A673 (cell line): ENCODE measurements around the gene SIGLEC10. TPM values are rescaled to one million over a fixed set of nuclear protein-coding genes. Genes with fewer than 3 reads are reported as not detected.
"Not testable (repeated sequence)": the region's sequence is repeated elsewhere in the genome, so short reads cannot be mapped to it uniquely, and the experiment has no call there.

Source experiments
- Bru-seq: library from RNA; stranded (reverse); fragments of 400-500 nt; gene quantifications from one replicate; lab custom pipeline; 2021; lab: Mats Ljungman, UMichigan
- BruChase-seq, 2 experiments: library from RNA; stranded (reverse); fragments of 400-500 nt; gene quantifications; one replicate each; lab custom pipeline; 2021; lab: Mats Ljungman, UMichigan
- BruUV-seq: library from RNA; stranded (reverse); fragments of 400-500 nt; replicated peaks from 2 replicates; lab custom pipeline; 2021; lab: Mats Ljungman, UMichigan
- CTCF ChIA-PET: fragments of 300-600 bp; sonication (Branson Sonifier 250); formaldehyde crosslinking; loops from one replicate; lab custom pipeline; 2022; ENCODE audit warnings: antibody characterized with exemption; lab: Charles Lee
- POLR2A ChIA-PET: fragments of 300-600 bp; sonication (Branson Sonifier 250); formaldehyde crosslinking; loops from one replicate; lab custom pipeline; 2022; ENCODE audit warnings: antibody characterized with exemption; ENCODE audit not compliant: low non-redundant PET; lab: Charles Lee
- DNase-seq: peaks from one replicate; pipeline ENCODE4 v3.0.0-alpha.2; 2015; ENCODE audit warnings: low spot score
- H3K27ac ChIP-seq: fragments of 200-600 bp; sonication (generic); 2 replicates; pipeline ENCODE4 v1.5.1; 2016; ENCODE audit warnings: mixed run types, low read depth, mild to moderate bottlenecking, mixed read lengths, antibody characterized with exemption, low read length; ENCODE audit not compliant: poor library complexity, severe bottlenecking
- H3K27me3 ChIP-seq: fragments of 200-600 bp; sonication (generic); replicated peaks from 2 replicates; pipeline ENCODE4 v1.6.1; 2017; ENCODE audit warnings: mixed run types, low read depth, mild to moderate bottlenecking, mixed read lengths, antibody characterized with exemption, low read length; ENCODE audit not compliant: insufficient read depth, poor library complexity
- H3K36me3 ChIP-seq: fragments of 200-600 bp; sonication (generic); 2 replicates; pipeline ENCODE4 v1.6.1; 2016; ENCODE audit warnings: mixed run types, mild to moderate bottlenecking, mixed read lengths, antibody characterized with exemption, low read length; ENCODE audit not compliant: insufficient read depth, poor library complexity, severe bottlenecking
- H3K4me1 ChIP-seq: fragments of 200-600 bp; sonication (generic); 2 replicates; pipeline ENCODE4 v1.6.1; 2017; ENCODE audit warnings: mixed run types, mild to moderate bottlenecking, mixed read lengths, antibody characterized with exemption, low read length; ENCODE audit not compliant: insufficient read depth, poor library complexity, severe bottlenecking
- H3K4me3 ChIP-seq: fragments of 200-600 bp; sonication (generic); 2 replicates; pipeline ENCODE4 v1.5.1; 2016; ENCODE audit warnings: low read depth, mixed run types, mild to moderate bottlenecking, mixed read lengths, low read length; ENCODE audit not compliant: poor library complexity, severe bottlenecking
- H3K9me3 ChIP-seq: fragments of 200-600 bp; sonication (generic); 2 replicates; pipeline ENCODE4 v1.6.1; 2016; ENCODE audit warnings: mixed run types, low read depth, mild to moderate bottlenecking, mixed read lengths, antibody characterized with exemption, low read length; ENCODE audit not compliant: poor library complexity, severe bottlenecking
- EZH2 ChIP-seq: fragments of 200-600 bp; sonication (generic); IDR thresholded peaks from 2 replicates; pipeline ENCODE4 v1.6.1; 2017; ENCODE audit warnings: borderline replicate concordance, low read depth, mild to moderate bottlenecking, mixed read lengths, antibody characterized with exemption, low read length; ENCODE audit not compliant: poor library complexity, severe bottlenecking
- intact Hi-C: fragments of 100-400 bp; cut with micrococcal nuclease; formaldehyde crosslinking; loops from one replicate; pipeline ENCODE4 v1.10.0; 2022; ENCODE audit not compliant: unreplicated experiment
- long read RNA-seq: library from polyadenylated mRNA; stranded (forward); transcript quantifications from one replicate; pipeline ENCODE4 v2.0.0, GENCODE V29; 2022
- total RNA-seq: library from RNA; stranded (reverse); gene quantifications from 2 replicates; pipeline ENCODE4 v1.2.3, GENCODE V29; 2021
- TF ChIP-seq, protein P1 (sequence below): fragments of 300-800, 200-600 bp; sonication (generic); conservative IDR thresholded peaks from 2 replicates; pipeline ENCODE4 v1.5.1; 2017; ENCODE audit warnings: low read depth, mild to moderate bottlenecking, antibody characterized with exemption, low read length, moderate library complexity, mixed read lengths

Gene SIGLEC10, protein sequence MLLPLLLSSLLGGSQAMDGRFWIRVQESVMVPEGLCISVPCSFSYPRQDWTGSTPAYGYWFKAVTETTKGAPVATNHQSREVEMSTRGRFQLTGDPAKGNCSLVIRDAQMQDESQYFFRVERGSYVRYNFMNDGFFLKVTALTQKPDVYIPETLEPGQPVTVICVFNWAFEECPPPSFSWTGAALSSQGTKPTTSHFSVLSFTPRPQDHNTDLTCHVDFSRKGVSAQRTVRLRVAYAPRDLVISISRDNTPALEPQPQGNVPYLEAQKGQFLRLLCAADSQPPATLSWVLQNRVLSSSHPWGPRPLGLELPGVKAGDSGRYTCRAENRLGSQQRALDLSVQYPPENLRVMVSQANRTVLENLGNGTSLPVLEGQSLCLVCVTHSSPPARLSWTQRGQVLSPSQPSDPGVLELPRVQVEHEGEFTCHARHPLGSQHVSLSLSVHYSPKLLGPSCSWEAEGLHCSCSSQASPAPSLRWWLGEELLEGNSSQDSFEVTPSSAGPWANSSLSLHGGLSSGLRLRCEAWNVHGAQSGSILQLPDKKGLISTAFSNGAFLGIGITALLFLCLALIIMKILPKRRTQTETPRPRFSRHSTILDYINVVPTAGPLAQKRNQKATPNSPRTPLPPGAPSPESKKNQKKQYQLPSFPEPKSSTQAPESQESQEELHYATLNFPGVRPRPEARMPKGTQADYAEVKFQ
- total RNA-seq (not detected in 2 replicates), Bru-seq, nascent RNA (not detected), BruChase-seq, experiment 1, labeled RNA remaining after a 2-hour chase (not detected), BruChase-seq, experiment 2, labeled RNA remaining after a 6-hour chase (not detected)
- long read RNA-seq = 0 reads

DNA sequence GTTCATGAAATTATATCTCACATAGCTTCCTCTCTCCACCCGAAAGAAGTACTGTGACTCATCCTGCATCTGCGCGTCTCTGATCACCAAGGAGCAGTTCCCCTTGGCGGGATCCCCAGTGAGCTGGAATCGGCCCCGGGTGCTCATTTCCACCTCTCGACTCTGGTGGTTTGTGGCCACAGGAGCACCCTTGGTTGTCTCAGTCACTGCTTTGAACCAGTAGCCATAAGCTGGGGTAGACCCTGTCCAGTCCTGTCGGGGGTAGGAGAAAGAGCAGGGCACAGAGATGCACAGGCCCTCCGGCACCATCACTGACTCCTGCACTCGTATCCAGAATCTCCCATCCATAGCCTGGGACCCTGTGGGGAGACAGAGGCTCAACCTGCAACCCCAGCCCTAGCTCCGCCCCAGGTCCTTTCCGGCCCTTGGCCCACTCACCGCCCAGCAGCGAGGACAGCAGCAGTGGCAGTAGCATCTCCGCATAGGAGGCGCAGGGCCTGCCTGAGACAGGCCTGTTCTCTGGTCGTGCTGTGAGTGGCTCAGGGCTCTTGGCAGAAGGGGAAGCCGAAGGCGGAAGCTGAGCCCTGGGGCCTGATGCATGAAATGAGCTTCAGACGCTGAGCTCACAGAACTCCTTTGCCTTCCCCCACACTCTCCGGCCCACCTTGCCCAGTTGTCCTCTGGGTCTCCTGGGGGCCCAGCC is at the start of gene SIGLEC10:
TSS of gene SIGLEC10 (minus strand) at position 536 of the 703 bp plus-strand sequence. CDS start at position 475, 61 bp downstream.
- BruUV-seq = no TSS peak
- ChIA-PET CTCF (no interaction called here), POLR2A (no interaction called here)
- no peak for TF ChIP-seq EZH2
- TF ChIP-seq, protein P1, sequence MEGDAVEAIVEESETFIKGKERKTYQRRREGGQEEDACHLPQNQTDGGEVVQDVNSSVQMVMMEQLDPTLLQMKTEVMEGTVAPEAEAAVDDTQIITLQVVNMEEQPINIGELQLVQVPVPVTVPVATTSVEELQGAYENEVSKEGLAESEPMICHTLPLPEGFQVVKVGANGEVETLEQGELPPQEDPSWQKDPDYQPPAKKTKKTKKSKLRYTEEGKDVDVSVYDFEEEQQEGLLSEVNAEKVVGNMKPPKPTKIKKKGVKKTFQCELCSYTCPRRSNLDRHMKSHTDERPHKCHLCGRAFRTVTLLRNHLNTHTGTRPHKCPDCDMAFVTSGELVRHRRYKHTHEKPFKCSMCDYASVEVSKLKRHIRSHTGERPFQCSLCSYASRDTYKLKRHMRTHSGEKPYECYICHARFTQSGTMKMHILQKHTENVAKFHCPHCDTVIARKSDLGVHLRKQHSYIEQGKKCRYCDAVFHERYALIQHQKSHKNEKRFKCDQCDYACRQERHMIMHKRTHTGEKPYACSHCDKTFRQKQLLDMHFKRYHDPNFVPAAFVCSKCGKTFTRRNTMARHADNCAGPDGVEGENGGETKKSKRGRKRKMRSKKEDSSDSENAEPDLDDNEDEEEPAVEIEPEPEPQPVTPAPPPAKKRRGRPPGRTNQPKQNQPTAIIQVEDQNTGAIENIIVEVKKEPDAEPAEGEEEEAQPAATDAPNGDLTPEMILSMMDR = no peak
- no peaks in the 10 kb centered on the region for H3K36me3 ChIP-seq
- no peak within 1 kb of the TSS for H3K4me3 ChIP-seq
- DNase-seq = no peak
- H3K4me1 ChIP-seq = no peaks in the 10 kb centered on the region
- intact Hi-C loops = no loop called here
- H3K27me3 ChIP-seq = peaks cover 13% of the 10 kb centered on the region
- H3K27ac ChIP-seq = no peak within 1 kb of the TSS
- no peaks in the 10 kb centered on the region for H3K9me3 ChIP-seq

DNA sequence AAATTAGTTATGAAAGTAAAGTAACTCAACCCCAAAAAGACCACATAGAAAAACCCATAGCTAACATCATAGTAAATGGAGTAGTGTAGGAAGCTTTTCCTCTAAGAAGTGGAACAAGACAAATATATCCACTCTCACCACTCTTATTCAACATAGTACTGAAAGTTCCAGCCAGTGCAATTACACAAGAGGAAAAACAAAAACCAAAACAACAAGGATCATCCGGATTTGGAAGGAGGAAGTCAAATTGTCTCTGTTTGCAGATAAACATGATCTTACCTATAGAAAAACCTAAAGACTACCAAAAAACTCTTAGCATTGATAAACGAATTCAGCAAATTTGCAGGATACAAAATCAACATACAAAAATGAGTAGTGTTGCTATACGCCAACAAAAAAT is 49.3 kb upstream of the SIGLEC10 start:
- H3K27me3 ChIP-seq = peaks cover 69% of the 10 kb centered on the region
- TF ChIP-seq, protein P1 = no peak
- no peak for TF ChIP-seq EZH2

DNA sequence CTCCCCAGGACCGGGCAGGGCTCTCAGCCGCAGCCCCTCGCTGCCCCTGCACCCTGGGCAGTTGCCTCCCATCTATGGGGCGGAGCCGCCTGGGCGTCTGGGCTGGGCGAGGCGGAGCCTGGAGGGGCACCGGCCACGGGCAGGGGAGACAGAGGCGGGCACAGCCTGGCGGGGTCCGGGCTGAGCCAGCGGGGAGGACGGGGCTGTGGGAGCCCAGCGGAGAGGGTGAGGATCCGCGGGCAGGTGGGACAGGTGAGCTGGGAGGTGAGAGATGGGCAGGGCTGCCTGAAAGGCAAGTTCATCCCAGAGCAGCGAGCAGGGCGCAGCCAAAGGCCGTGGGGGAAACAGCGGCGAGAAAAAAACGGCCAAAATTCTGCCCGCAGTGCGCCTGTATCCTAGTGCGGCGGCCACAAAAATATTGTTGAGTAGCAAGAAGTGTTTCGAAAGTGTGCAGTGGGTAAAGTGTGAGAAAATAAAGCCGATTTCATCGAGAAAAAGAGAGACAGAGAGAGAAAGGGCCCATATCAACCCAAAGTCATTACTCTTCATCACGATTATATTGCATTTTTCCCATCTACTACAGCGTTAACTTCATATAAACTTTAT is 46.6 kb upstream of the SIGLEC10 start:
- H3K9me3 ChIP-seq, H3K36me3 ChIP-seq, H3K27ac ChIP-seq, H3K4me1 ChIP-seq, H3K4me3 ChIP-seq, DNase-seq, CTCF ChIA-PET, POLR2A ChIA-PET, intact Hi-C loops, BruUV-seq: not testable (repeated sequence)
- peaks cover 64% of the 10 kb centered on the region for H3K27me3 ChIP-seq

More for the DNA sequence above, 49.3 kb upstream of the SIGLEC10 start:
- no peaks in the 10 kb centered on the region for H3K4me1 ChIP-seq
- intact Hi-C loops = no loop called here
- no peaks in the 10 kb centered on the region for H3K36me3 ChIP-seq
- H3K9me3 ChIP-seq = no peaks in the 10 kb centered on the region
- CTCF ChIA-PET = no interaction called here
- no peak overlapping the region for H3K27ac ChIP-seq
- DNase-seq = no peak
- H3K4me3 ChIP-seq = no peak overlapping the region
- POLR2A ChIA-PET = no interaction called here
- no TSS peak for BruUV-seq
